ENCODE measurements around the gene RNF213.
"Not testable (repeated sequence)": the region's sequence is repeated elsewhere in the genome, so short reads cannot be mapped to it uniquely, and the experiment has no call there.

RNF213 gene

DNA sequence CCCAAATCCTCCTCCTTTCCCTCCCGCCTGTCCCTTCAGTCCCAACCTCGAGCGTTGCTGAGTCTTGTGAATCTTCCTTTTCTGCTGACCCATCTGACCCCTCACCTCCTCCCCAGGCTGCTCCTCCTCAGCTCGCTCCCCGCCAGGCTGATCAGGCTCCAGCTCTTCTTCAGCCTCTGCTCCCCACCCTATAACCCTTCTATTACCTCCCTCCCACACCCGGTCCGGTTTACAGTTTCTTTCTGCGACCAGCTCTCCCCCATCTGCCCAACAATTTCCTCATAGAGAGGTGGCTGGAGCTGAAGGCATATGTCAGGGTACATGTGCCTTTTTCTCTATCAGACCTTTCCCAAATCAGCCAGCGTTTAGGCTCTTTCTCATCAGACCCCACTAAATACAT, 140.4 kb downstream of the RNF213 start:
- DNase-seq: not testable (repeated sequence)

DNA sequence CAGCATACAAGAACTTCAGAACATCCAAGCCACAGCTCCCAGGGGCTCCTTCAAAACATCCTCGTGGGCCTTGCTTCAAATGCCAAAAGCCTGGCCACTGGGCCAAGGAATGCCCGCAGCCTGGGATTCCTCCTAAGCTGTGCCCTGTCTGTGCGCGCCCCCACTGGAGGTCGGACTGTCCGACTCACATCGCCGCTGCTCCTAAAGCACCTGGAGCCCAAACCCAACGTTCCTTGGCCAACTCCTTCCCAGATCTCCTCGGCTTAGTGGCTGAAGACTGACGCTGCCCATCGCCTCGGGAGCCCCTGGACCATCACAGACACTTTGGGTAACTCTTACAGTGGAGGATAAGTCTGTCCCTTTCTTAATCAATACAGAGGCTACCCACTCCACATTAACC, 141.4 kb downstream of the RNF213 start:
- DNase-seq: not testable (repeated sequence)

DNA sequence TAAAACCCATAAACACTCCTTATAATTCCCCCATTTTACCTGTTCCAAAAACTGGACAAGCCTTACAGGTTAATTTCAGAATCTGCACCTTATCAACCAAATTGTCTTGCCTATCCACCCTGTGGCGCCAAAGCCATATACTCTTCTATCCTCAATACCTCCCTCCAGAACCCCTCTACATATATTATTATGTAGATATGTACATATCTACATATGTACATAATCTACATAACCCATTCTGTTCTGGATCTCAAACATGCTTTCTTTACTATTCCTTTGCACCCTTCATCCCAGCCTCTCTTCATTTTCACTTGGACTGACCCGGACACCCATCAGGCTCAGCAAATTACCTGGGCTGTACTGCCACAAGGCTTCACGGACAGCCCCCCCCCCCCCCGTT, 142.3 kb downstream of the RNF213 start:
- DNase-seq: no peak

DNA sequence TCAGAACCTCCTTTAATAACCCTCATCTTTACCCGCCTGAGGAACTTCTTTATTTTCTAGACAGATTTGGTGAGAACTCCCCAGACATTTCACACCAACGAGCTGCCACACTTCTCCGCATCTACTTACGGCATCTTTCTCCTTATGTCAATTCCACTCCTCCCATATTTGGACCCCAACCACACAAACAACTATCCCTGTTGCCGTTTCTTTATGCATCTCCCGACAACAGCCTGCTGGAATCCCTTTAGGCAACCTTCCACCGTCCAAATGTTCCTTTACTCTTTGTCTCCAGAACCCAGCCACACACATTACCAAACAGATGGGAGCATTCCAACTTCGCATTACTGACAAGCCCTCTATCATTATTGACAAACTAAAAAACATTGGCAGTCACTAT, 145.5 kb downstream of the RNF213 start:
- DNase-seq: no peak

DNA sequence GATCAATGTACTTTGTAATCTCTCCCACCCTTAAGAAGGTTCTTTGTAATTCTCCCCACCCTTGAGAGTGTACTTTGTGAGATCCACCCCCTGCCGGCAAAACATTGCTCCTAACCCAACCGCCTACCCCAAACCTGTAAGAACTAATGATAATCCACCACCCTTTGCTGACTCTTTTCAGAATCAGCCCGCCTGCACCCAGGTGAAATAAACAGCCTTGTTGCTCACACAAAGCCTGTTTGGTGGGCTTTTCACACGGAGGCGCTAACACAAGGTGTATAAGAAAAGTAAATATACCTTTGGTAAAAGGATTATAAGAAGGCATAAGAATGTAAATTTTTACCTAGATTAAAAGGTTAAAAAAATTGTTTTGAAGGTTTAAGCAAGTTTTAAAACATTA, 147.3 kb downstream of the RNF213 start:
- DNase-seq: not testable (repeated sequence)

DNA sequence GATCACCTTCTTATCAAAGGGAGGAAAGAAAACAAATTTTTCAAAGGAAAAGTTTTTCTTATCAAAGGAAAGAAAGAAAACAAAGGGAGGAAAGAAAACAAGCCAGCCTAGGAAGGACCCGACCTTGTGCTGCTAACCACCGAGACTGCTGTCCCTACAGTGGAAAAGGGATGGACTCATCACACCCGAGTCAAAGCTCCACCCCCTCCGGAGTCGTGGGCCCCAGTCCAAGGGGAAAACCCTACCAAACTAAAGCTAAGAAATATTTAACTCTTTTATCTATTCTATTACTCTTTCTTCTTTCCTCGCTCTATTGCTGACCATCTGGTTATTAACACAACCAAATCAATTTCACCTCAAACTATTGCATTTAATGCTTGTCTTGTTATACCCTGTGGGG, 148.2 kb downstream of the RNF213 start:
- DNase-seq: no peak

DNA sequence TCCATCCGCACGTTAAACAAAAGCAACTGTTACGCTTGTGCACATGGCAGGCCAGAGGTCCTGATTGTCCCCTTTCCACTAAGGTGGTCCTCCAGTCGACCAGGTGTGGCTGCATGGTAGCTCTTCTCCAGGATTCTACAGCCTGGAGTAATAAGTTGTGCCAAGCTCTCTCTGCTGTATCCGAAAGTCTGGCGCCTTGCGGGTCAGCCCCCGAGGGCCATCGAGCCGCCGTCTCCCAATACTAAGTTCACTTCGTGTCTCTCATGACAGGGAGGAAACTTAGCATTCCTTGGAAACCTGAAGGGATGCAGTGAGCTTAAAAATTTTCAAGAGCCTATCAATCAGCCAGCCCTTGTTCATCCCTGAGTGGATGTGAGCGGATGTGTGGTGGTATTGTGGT, 149.0 kb downstream of the RNF213 start:
- no peak for DNase-seq

DNA sequence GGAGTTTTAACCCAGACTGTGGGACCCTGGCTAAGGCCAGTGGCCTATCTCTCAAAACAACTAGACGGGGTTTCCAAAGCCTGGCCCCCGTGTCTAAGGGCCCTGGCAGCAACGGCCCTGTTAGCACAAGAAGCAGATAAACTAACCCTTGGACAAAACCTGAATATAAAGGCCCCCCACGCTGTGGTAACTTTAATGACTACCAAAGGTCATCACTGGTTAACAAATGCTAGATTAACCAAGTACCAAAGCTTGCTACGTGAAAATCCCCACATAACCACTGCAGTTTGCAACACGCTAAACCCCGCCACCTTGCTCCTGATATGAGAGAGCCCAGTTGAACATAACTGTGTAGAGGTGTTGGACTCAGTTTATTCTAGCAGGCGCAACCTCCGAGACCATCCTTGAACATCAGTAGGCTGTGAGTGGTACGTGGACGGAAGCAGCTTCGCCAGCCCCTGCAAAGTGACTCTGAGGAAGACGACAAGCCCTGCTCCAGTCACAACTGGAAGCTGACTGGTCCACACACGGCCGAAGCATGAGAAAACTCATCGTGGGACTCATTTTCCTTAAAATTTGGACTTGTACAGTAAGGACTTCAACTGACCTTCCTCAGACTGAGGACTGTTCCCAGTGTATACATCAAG, 149.9 kb downstream of the RNF213 start:
- not testable (repeated sequence) for DNase-seq

DNA sequence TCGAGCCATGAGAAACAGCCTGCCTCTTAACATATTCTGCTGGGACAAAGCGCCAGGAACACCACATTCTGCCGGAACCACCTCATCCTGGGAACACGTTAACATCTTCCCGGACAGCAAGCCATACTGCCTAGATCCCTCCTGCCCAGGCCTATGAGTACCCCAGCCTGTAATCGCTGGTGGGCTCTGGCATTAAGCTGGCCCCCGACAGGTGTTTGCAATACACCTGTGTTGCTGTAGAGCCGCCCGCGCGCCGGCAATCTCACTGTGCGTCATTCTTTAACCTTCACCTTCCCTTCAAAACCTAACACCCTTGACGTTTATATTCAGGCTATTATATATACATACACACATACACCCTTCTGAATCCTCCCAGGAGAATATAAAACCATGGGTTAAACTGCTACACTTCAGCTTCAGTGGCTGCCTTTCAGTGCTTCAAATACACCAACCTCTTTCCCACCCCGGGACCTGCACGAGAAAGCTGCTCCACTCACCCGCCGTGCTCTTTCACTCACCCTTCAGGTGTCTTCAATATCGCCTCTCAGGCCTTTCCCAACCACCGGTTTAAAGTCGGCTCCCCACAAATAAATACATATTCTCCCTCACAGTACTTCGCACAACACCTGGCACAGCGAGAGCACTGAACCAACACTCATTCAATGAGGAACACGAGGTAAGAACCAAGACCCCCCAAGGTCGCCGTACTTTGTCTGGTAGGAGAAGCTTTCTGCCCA, 153.3 kb downstream of the RNF213 start:
- DNase-seq: no peak

DNA sequence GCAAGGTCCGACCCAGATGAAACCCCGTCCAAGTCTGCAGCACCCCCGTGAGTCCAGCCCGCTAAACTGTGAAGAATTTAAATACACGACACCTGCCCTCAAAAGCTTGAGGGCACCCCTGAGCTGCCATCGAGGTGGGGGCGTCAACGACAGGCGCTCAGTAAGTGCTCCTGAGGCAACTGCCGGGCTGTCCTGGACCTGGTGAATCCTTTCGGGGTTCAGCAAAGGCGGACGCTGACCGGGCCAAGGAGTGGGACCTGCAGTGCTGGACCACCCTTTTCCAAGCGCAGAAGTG, 153.8 kb downstream of the RNF213 start:
- DNase-seq: no peak

DNA sequence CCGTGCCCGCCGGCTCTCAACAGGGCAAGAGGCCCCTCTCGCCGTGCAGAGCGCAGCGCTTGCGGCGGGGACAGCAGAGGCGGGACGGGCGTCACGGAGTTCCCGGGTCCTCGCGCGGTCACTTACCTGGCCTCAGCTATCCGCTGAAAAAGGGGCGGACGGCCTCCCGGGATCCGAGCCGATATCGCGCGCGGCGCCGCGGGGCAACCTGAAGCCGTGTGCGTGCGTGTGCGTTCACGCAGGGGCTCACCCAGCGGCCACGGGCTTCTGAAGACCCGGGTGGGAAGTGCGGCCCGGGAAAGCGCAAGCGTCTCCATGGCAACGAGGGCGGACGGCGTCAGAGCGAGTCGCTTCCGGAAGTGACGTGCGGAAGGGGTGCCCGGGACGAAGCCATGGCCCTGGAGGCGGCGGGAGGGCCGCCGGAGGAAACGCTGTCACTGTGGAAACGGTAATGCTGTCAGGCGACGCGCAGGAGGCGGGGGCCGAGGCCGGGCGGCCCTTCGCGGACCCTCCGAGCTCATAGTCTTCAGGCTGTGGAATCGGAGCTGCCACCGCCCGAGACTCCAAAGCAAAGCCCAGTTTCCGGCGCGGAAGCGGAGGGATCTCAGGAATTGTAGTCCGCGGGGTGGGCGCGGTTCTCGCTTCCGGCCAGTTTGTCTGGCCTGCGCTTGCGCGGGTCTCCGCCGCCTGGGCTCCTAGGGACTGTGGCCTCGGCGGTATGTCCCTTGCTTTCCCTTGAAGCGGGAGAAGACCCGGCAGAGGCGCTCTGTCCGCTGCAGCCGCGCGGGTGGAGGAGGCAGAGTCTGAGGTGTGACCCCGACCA, 154.4 kb downstream of the RNF213 start, which contains the start of gene ENDOV:
TSS of gene ENDOV (plus strand) at position 365 of the 823 bp plus-strand sequence. CDS start at position 393, 28 bp downstream.
- DNase-seq: peak; percentile 94

DNA sequence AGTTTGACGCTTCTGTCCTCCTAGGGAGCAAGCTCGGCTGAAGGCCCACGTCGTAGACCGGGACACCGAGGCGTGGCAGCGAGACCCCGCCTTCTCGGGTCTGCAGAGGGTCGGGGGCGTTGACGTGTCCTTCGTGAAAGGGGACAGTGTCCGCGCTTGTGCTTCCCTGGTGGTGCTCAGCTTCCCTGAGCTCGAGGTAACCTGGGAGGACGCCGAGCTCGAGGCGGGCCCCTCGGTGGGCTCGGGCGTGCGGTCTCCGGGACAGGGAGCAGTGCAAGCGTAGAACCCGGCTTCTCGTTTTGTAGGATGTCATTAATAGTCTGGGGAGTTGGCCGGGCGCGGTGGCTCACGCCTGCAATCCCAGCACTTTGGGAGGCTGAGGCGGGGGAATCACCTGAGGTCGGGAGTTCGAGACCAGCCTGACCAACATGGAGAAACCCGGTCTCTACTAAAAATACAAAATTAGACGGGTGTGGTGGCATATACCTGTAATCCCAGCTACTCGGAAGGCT, 155.0 kb downstream of the RNF213 start:
- no peak for DNase-seq

DNA sequence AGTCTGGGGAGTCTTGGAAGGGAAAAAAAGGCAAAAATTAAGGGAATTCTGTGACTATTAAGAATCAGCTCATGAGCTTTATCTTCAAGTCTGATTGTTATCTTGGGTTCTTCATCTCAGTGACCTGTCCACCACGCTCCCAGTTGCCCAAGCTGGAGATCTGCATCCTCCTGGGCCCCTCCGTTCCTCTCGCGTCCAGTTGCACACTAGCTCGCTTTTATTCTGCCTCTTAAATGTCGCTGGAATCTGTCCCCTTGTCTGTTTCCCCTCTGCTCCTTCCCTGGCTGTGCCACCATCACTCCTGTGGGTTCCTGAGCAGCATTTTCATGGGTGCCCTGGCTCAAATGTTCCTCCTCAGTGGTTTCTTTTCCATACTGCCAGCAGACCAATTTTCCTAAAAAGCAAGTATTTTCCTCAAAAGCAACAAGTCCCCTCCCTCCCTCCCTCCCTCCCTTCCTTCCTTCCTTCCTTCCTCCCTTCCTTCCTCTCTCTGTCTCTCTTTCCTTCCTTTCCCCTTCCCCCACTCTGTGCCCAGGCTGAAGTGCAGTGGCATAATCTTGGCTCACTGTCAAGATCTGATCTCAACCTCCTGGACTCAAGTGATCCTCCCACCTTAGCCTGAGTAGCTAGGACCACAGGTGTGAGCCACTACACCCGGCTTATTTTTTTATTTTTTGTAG, 155.7 kb downstream of the RNF213 start:
- no peak for DNase-seq

DNA sequence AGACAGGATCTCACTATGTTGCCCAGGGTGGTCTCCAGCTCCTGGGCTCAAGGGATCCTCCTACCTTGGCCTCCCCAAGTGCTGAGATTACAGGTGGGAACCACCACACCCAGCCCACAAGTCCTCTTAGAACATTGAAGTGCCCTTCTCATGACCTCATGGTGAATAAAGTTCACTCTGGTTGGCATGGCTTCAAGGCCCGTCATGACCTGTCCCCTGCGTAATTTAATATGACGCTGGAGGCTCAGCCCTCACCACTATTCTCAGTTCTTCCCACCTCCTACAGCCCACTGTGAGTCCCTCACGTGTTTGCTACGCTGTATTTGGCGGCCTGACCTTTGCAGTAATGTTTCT, 156.3 kb downstream of the RNF213 start:
- DNase-seq: no peak

DNA sequence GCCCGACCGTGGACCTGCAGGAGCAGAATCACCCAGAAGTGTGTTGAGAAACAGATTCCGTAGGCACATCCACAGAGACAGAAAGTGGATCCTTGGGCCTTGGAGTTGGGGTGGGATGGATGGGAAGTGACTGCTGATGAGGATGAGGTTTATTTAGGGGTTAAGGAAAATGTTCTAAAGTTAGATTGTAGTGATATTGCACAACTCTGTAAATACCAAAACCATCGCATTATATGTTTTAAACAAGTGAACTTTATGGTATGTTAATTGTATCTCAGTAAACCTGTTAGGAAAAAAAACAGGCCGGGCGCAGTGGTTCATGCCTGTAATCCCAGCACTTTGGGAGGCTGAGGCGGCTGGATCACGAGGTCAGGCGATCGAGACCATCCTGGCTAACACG, 157.9 kb downstream of the RNF213 start:
- no peak for DNase-seq

DNA sequence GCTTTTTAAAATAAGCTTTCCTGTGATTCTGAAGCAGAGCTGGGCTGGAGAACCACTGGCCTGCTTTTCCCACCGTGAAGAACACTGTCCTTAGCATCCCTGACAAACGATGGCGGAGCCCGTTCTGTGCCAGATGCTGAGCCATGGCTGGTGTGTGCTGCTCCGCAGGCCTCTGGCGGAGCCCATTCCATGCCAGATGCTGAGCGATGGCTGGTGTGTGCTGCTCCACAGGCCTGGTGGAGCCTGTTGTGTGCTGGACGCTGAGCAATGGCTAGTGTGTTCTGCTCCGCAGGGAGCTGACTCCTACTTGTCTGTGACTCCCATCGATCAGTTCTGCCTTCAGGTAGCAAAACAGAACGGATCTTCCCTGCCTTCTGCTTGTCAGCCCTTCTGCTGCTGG, 158.6 kb downstream of the RNF213 start:
- DNase-seq: no peak

DNA sequence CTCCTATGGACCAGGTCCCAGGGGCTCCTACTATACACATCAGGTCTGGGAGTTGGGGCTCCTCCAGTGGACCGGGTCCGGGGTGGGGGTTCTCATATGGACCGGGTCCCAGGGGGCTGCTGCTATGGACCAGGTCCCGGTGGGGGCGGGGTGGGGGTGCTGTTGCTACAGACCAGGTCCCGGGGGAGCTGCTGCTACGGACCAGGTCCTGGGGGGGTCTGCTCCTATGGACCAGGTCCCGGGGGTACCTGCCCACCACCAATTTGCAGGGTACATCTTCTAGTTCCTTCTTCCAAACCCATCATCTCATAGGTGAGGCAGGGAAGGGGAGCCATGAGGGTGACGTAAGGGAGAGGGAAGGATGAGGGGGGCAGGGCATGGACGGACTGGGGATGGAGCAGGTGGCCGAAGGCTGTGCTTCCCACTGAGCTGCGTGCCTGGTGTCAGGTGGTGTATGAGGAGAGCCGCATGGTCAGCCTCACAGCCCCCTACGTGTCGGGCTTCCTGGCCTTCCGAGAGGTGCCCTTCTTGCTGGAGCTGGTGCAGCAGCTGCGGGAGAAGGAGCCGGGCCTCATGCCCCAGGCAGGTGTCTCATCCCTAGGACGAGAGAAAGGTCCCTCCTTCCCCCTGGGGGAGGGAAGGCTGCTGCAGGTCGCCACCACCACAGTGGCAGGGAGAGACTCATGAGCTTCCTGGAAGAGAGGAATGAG, 160.9 kb downstream of the RNF213 start:
- DNase-seq: no peak

DNA sequence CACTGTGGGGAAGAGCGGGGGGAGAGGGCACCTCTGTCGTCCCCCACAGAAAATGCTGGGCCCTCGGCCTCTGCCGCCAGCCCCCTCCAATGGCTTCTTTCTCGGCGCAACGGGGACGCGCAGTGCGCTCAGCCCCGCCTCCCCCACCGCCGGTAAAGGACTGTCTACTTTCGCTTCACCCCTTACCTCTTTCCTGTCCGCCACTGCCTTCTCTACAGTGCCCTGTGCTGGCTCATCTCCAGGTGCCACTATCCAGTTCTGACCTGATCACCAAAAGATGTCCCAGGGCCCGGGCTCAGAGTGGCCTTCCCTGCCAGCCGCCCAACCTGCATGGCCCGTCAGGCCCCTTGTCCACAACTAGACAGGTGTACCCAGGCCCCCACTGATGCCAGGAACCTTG, 161.6 kb downstream of the RNF213 start:
- DNase-seq: no peak

DNA sequence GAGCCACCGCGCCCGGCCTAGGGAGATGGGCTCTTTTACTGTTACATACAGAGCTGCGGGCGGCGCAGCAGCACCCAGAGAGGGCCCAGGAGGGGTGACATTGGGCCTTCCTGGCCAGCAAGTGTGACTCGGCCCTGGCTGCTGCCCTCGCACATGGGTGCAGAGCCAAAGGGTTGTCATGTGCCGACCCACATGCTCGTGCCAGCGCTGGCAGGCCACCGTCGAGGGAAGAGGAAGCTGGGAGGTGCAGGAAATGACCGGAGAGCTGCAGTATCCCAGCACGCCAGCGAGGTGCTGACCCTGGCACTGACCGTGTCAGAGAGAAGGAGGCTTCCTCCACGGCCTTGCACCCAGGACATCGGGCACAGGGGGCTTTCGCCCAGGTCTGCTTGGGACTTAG, 162.3 kb downstream of the RNF213 start:
- no peak for DNase-seq

DNA sequence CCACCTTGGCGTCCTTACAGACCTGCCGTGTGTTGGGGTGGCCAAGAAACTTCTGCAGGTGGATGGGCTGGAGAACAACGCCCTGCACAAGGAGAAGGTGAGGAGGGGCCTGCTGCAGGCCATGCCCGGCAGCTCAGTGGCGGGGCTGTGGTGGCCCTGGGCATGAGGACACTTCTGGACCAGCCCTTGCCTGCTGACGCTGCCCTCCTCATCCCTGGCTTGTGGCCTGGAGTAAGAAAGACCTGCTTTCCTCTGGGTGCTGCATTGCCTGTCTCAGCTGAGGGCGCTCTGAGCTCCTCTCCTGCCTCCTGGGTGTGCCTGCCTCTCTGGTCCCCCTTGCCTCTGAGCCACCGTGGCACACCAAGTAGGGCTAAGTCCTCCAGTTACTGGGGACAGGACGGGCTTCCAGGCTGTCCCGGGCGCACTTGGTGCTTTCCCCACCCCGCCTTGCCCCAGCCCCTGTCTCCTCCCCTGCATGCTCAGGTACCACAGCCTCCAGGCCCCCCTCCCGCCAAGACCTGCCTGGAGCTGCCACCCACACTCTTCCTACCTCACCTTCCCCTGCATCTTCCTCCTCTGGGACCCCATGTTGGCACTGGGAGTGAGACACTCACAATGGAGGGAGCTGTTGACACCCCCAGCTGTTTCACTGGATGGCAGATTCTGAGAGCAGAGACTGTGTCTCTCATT, 163.0 kb downstream of the RNF213 start:
- DNase-seq: no peak

DNA sequence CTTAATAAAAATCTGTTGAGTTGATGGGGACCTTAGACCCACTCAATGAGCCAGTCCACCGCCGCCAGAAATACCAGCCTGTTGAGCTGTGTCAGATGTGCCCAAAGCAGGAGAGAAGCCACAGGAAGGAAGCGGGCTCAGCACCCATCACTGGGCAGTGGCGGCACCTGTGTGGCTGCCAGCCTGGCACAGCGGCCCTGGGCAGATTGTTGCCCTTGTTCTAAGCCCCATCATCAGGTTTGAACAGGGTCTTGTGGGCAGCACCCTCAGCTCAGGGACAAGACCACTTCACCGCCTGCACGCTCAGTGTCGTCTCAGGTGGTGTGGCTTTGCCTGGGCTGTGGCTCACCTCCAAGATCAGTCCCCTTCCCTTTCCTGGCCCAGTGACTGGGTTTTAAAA, 163.6 kb downstream of the RNF213 start:
- no peak for DNase-seq

Data from fibroblast of skin of right biceps (primary cell).